Activated T-cell treated with anti-CD3 and anti-CD28 coated beads, Interleukin-2, amount 50 U/mL, for 4 hours (primary cell): Measurements from ENCODE around the gene ST7. TPM values are rescaled to one million over a fixed set of nuclear protein-coding genes. Genes with fewer than 3 reads are reported as not detected.

ENCODE experiments used
- ATAC-seq, 2 donors: fragments of 200-7000 bp; cut with Tn5 transposase; one replicate each; pipeline ENCODE4 v1.10.0; 2021
- DNase-seq: peaks from one replicate; pipeline ENCODE4 v3.0.0-alpha.2; 2020
- H3K27me3 Mint-ChIP-seq: one replicate; pipeline ENCODE4 v1.8.0; 2021; ENCODE audit warnings: low read depth, mixed read lengths
- H3K36me3 Mint-ChIP-seq: one replicate; pipeline ENCODE4 v1.8.0; 2022; ENCODE audit warnings: mixed read lengths; ENCODE audit not compliant: insufficient read depth
- H3K4me1 Mint-ChIP-seq: one replicate; pipeline ENCODE4 v1.8.0; 2021; ENCODE audit warnings: low read depth, mixed read lengths
- H3K4me3 Mint-ChIP-seq: one replicate; pipeline ENCODE4 v1.8.0; 2021; ENCODE audit warnings: mild to moderate bottlenecking, moderate library complexity, mixed read lengths
- H3K9me3 Mint-ChIP-seq: one replicate; pipeline ENCODE4 v1.8.0; 2021; ENCODE audit warnings: mixed read lengths
- total RNA-seq, 3 donors: library from RNA; stranded (reverse); gene quantifications; one replicate each; pipeline ENCODE4 v1.2.1, GENCODE V29; 2021

Gene ST7
- total RNA-seq, 3 donors from 2014 or later, result 7.7 to 10.5 (median 10.0) TPM

DNA sequence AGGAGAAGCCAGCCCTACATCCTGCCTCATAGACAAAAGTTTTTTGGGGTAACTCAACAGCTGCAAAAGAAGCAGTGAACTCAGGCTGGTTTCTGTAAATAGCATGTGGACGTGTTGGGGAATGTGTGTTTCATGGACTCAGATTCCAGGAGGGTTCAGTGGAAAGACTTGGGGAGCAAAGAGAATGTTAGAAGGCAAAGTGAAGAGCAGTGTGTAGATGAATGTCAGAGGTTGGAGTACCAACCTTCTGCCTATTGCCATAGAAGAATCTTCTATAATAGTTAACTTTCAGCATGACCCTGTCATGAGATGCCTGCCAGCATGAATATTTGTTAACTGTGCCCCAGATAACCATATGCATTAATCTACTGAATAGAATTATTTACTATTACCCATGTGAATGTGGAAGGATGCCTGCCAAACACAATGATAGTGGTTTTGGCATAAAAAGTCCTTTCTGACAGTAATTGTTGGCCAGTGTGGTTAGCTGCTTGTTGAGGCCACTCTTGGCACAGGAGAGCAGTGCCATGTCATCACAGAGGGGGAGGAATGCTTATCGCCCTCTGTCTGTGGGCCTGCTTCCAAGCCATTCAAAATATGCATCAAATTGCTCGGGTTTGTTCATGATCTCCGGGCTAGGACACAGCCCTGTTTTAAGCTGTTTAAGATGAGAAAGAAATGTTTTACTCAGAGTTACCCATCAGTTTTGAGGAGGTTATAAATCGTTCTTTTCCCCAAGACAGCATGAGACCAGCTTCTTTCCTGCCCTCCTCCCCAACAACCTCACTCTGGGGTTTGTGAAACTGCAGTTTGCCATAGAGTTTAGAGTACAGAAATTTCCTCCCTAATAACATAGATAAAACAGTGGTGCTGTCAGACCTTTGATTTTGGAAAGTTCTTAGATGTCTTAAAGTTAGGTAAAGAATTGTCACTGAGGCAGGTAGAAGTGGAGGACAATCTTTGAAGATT is 204.2 kb downstream of the ST7 start:
- ATAC-seq (no peak), DNase-seq (no peak)
- Mint-ChIP-seq H3K9me3 (no peaks in the 10 kb centered on the region), H3K36me3 (no peaks in the 10 kb centered on the region), H3K4me3 (no peak overlapping the region), H3K27me3 (no peaks in the 10 kb centered on the region), H3K4me1 (no peaks in the 10 kb centered on the region)

DNA sequence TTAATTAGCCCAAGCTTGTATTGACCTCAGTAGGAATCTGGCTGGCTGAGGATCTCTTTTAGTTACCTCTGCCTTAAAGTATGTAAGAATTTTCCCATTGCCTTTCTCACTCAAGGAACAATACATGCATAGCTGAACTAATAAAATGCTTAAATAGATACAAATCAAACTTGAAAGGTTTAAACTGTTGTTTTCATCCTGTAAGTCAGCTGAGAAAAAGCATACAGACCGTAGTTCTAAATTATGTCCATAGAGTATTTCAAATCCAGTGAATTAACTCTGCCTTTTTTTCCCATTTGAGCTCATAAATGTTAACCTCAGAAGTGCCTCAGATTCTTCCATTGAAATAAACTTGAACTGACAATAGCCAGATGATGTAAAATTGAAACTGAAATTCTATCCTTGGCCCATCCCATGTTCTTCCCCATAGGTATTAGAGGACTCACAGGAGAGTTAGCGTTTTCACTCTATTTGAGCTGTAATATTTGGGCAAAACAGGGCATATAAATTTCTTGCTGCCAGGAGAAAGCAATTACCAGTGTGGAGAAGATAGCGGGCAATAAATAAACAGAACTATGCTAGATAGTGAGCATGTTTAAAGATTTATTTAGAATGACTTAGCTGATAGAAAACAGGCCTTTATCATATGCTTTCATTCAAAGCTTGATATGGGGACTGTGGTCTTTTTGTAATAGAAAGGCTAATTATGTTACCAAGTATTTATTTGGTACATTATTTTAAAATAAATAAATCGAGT is 205.8 kb downstream of the ST7 start:
- no peaks in the 10 kb centered on the region for H3K27me3 Mint-ChIP-seq
- no peak for DNase-seq

DNA sequence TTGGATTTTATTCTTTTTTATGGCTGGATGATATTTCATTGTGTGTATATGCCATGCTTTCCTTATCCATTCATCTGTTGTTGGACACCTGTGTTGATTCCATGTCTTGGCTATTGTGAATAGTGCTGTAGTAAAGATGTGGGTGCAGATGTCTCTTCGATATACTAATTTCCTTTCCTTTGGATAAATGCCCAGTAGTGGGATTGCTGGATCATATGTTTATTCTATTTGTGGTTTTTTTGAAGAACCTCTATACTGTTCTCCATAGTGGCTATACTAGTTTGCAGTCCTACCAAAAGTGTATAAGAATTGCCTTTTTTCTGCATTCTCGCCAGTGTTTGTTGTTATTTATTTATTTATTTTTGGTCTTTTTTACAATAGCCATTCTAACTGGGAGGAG is 209.8 kb downstream of the ST7 start:
- Mint-ChIP-seq H3K4me3 (no peak overlapping the region), H3K9me3 (no peaks in the 10 kb centered on the region), H3K4me1 (no peaks in the 10 kb centered on the region), H3K36me3 (peaks cover 2% of the 10 kb centered on the region), H3K27me3 (no peaks in the 10 kb centered on the region)
- no peak for DNase-seq
- ATAC-seq, result no peak

More for the DNA sequence above, 205.8 kb downstream of the ST7 start:
- no peaks in the 10 kb centered on the region for H3K9me3 Mint-ChIP-seq
- ATAC-seq, result no peak
- H3K4me3 Mint-ChIP-seq, result no peak overlapping the region
- no peaks in the 10 kb centered on the region for H3K36me3 Mint-ChIP-seq
- H3K4me1 Mint-ChIP-seq, result no peaks in the 10 kb centered on the region

DNA sequence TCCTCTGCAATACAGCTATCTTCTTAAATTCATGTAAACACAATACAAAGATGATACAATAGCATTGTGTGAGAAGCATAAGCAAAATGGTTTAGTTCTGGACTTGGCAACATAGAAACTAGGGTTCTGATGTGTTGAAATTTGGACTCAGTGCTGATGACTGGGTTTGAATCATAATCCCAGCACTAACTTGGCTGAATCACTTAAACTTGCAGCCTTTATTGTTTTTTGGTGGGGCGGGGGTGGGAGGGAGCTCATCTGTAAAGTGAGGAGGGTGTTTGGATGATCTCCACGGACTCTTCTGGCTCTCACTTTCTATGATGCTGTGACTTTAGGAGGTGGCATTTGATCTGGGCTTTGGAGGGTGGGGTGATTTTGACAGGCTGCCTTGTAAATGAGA is 211.3 kb downstream of the ST7 start:
- Mint-ChIP-seq H3K4me3 (no peak overlapping the region), H3K27me3 (no peaks in the 10 kb centered on the region)
- no peak for ATAC-seq

DNA sequence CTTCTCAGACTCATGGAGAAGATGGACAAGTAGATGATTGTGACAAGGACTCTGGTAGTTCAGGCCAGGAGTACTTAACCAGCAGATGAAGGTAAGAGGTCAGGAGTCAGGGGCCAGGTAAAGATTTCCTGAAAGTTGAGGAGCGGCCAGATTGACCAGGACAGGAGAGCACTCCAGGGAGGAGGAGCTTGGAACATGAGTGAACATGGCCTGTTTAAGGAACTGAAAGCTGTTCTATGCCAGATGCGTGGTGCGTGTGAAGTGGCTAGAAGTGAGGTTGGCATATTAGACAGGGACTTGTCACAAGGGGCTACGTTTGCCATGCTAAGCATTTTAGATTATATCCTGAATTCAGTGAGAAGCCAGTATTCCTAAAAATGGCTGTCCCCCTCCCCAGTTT is 212.4 kb downstream of the ST7 start:
- no peaks in the 10 kb centered on the region for H3K27me3 Mint-ChIP-seq
- H3K4me3 Mint-ChIP-seq, result no peak overlapping the region
- H3K36me3 Mint-ChIP-seq, result peaks cover 2% of the 10 kb centered on the region
- no peaks in the 10 kb centered on the region for H3K4me1 Mint-ChIP-seq
- no peak for DNase-seq
- ATAC-seq, result no peak
- H3K9me3 Mint-ChIP-seq, result no peaks in the 10 kb centered on the region

More for the DNA sequence above, 211.3 kb downstream of the ST7 start:
- H3K4me1 Mint-ChIP-seq, result no peaks in the 10 kb centered on the region
- no peaks in the 10 kb centered on the region for H3K9me3 Mint-ChIP-seq
- peaks cover 2% of the 10 kb centered on the region for H3K36me3 Mint-ChIP-seq
- no peak for DNase-seq

DNA sequence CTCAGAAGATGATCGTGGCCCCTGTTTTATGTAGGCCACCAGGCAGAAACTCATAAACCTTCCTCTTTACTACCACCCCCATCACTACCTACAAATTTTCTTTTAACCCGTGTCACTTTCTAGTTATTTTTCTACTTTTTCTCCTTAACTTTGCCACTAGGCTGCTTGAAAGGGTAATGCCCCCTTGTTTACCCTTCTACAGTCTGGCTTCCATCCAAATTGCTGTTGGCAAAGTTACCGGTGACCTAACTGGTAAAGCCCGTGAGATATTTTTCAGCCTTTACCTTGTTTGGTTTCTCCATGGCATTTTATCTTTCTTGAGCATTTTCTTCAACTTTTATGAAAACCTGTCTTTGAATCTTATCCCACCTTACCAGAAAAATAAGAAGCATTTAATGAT is 216.6 kb downstream of the ST7 start:
- peaks cover 16% of the 10 kb centered on the region for H3K36me3 Mint-ChIP-seq
- no peaks in the 10 kb centered on the region for H3K4me1 Mint-ChIP-seq
- no peak overlapping the region for H3K4me3 Mint-ChIP-seq
- H3K9me3 Mint-ChIP-seq, result no peaks in the 10 kb centered on the region
- no peaks in the 10 kb centered on the region for H3K27me3 Mint-ChIP-seq
- DNase-seq, result no peak
- no peak for ATAC-seq

DNA sequence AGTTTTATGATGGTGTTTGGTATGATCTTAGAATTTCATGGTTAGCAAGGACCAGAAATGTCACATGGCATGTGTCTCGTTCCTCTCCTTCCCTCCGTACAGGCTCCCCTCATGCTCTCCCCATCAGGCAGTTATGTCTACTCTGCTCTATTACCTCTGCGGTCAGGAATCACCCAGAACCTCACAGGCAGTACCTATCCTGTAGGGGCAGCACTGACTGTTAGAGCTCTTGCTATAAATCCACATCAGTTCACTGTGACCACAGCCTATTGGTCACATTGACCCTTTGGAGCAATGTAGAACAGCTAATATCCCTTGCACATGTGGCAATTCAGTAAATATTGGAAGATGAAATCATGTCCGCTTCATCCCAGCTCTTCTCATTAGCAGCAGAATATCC is 217.8 kb downstream of the ST7 start:
- Mint-ChIP-seq H3K27me3 (no peaks in the 10 kb centered on the region), H3K4me3 (no peak overlapping the region), H3K36me3 (peaks cover 16% of the 10 kb centered on the region), H3K4me1 (no peaks in the 10 kb centered on the region), H3K9me3 (no peaks in the 10 kb centered on the region)
- ATAC-seq (no peak), DNase-seq (no peak)

DNA sequence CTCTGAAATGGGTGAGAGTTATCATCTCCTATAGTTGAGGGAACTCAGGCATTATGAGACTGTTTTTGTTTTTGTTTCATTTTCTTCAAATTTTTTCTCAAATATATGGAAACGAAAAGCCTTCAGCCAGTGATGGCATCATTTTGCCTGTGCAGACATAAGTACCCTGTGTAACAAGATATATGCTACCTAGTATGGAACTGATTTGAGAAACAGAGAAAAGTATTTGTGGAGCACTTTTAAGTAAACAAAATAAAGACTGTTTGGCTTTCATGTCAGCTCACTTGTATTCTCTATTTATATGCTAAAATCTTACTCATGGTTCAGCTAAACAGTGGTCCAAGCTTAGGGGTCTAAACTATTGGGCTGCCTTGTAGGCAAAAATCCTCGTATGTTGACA is 219.0 kb downstream of the ST7 start:
- no peaks in the 10 kb centered on the region for H3K27me3 Mint-ChIP-seq
- DNase-seq, result no peak
- ATAC-seq, result no peak
- H3K4me1 Mint-ChIP-seq, result no peaks in the 10 kb centered on the region
- H3K9me3 Mint-ChIP-seq, result no peaks in the 10 kb centered on the region
- peaks cover 18% of the 10 kb centered on the region for H3K36me3 Mint-ChIP-seq
- no peak overlapping the region for H3K4me3 Mint-ChIP-seq

DNA sequence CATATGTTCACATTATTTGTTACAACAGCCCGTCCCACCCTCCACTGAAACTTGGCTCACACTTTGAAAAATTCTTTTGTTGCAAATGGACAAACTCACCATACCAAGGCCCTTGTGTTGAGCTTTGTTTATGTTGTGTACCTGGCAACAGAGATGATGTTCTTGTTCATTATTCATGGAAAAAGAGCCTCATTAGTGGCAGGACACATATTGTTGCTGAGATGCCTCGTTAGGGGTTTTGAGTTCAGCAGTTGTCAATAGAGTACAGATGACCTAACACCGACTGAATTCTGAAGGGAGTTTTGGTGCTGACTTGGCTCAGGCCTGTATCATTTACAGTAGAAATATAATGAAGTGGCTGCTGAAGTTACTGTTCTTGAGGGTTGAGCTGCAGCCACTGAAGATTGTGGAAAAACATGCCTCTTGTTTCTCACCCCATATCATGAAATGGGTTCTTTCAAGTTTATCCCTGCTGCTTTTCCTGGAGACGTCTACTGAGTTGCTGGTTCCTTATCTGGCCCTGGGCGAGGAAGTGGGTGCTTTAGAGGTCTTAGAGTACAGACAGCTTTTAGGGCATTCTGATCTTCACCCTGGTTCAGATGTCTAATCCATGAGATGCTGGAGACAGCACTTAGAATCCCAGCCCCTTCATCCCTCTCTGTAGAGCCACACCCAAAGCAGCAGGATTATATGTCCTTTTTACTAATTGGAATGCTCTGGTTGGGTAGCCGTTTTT is 219.9 kb downstream of the ST7 start:
- Mint-ChIP-seq H3K9me3 (no peaks in the 10 kb centered on the region), H3K36me3 (peaks cover 18% of the 10 kb centered on the region), H3K27me3 (no peaks in the 10 kb centered on the region), H3K4me3 (no peak overlapping the region), H3K4me1 (no peaks in the 10 kb centered on the region)
- ATAC-seq (no peak), DNase-seq (no peak)

DNA sequence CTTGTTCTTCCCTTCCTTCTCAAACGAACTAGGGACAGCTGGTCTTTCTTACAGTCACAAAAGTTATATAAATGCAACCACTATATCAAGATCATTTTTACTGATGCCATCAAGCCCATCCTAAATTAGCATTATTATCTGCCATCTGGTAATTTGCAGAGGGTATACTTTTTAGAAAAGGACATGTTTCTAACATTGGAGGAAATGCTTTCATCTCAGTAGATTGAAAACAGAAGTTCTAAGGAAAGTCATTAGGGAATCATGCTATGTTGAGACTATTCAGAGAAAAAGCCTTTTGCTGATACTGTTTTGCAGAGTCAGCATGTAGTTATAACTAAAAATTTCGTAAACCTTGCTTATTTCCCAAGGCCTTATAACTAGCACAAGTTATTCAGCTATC is 222.9 kb downstream of the ST7 start:
- no peak overlapping the region for H3K4me3 Mint-ChIP-seq
- no peaks in the 10 kb centered on the region for H3K4me1 Mint-ChIP-seq
- peaks cover 14% of the 10 kb centered on the region for H3K36me3 Mint-ChIP-seq
- ATAC-seq, result no peak
- H3K9me3 Mint-ChIP-seq, result no peaks in the 10 kb centered on the region
- no peak for DNase-seq
- H3K27me3 Mint-ChIP-seq, result no peaks in the 10 kb centered on the region

DNA sequence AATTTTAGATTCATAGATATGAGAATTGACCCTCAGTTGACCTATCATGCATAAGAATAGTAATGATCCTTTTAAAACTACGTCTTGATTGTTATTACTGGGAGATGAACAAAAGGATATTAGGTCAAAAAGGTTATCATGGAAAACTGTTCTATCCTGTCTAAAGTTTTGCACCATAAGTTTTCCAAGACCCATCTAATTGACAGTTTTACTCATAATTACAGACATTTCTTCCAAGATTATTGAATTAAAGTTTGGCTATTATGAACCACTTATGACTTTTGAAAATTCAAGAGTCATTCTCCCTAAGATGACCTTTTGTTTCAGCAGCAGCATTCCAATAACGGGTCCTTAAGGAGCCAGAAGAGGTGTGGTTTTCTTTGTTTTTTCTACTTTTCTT is 225.3 kb downstream of the ST7 start:
- no peak for DNase-seq
- H3K9me3 Mint-ChIP-seq, result peaks cover 3% of the 10 kb centered on the region
- no peaks in the 10 kb centered on the region for H3K4me1 Mint-ChIP-seq
- no peaks in the 10 kb centered on the region for H3K27me3 Mint-ChIP-seq
- no peak overlapping the region for H3K4me3 Mint-ChIP-seq
- peaks cover 12% of the 10 kb centered on the region for H3K36me3 Mint-ChIP-seq
- ATAC-seq, result no peak

DNA sequence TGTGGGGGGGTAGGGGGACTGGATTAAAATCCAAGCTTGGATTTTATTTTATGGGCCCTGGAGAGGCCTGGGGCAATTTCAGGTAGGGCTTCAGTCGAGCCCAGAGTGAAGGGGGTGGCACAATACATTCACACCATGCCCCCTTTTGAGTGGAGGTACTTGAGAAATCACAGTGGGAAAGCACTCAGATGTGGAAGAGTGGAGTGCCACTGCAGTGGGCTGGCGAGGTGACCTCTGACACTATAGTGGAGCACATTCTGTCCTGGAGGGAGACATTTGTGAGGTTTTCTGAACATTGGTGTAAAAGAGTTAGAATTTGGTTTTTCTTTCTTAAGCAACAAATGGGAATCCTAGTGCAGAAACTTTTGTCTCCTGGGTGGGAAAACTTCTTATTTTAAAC is 226.4 kb downstream of the ST7 start:
- H3K4me1 Mint-ChIP-seq, result no peaks in the 10 kb centered on the region
- H3K36me3 Mint-ChIP-seq, result peaks cover 13% of the 10 kb centered on the region

DNA sequence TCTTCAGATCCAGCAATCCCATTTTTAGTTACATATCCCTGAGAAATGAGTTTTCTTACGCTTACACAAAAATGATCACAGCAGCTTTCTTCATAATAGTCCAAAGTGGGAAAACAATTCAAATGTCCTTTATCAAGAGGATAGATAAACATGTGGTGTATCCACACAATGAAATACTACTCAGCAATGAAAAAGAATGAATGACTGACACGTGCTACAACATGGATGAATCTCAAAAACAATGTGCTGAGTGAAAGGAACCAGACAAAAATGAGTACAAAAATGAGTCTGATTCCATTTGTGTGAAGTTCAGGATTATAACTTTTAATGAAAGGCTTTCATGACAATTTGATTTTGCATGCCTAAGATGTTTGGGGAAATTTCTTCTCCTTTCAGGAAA is 230.4 kb downstream of the ST7 start:
- no peaks in the 10 kb centered on the region for H3K4me1 Mint-ChIP-seq
- H3K27me3 Mint-ChIP-seq, result no peaks in the 10 kb centered on the region
- H3K9me3 Mint-ChIP-seq, result peaks cover 3% of the 10 kb centered on the region
- ATAC-seq (no peak), DNase-seq (no peak)
- no peak overlapping the region for H3K4me3 Mint-ChIP-seq
- peaks cover 8% of the 10 kb centered on the region for H3K36me3 Mint-ChIP-seq

More for the DNA sequence above, 226.4 kb downstream of the ST7 start:
- Mint-ChIP-seq H3K9me3 (peaks cover 3% of the 10 kb centered on the region), H3K27me3 (no peaks in the 10 kb centered on the region), H3K4me3 (no peak overlapping the region)
- DNase-seq, result no peak
- no peak for ATAC-seq

DNA sequence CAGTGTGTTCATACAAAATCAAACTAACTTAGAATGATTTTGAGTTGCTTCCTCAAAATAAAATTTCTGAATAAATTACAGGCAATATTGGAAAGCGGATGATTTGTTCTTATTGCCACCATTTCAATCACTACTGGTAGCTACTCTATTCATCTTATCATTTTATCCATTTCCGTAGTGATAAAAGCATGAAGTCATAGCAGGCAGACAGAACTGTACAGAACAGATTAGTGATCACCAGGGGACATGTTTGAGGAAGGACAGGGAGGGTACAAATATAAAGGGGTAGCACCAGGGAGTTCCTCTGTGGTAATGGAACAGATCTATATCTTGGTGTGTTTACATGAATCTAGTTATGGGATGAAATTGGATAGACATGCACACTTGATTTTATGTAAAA is 231.1 kb downstream of the ST7 start:
- H3K4me1 Mint-ChIP-seq, result no peaks in the 10 kb centered on the region
- no peaks in the 10 kb centered on the region for H3K27me3 Mint-ChIP-seq
- H3K36me3 Mint-ChIP-seq, result peaks cover 8% of the 10 kb centered on the region
- DNase-seq, result no peak
- ATAC-seq, result no peak
- H3K4me3 Mint-ChIP-seq, result no peak overlapping the region
- H3K9me3 Mint-ChIP-seq, result peaks cover 3% of the 10 kb centered on the region
